H9 (cell line): ENCODE measurements around the gene TEAD1. TPM values are rescaled to one million over a fixed set of nuclear protein-coding genes. Genes with fewer than 3 reads are reported as not detected.

Experiments
- DNase-seq: peaks from one replicate; pipeline ENCODE4 v3.0.0-alpha.2; 2017
- H2AFZ ChIP-seq: one replicate; pipeline ENCODE4 v1.6.1; 2013; ENCODE audit warnings: mild to moderate bottlenecking, low read length, control low read depth, moderate library complexity
- H2AK5ac ChIP-seq: 2 replicates; pipeline ENCODE4 v1.6.1; 2013; ENCODE audit warnings: low read length, control low read depth, mixed read lengths; ENCODE audit not compliant: insufficient read length
- H2BK120ac ChIP-seq: one replicate; pipeline ENCODE4 v1.6.1; 2013; ENCODE audit warnings: low read depth, mild to moderate bottlenecking, low read length, control low read depth, inconsistent platforms; ENCODE audit not compliant: poor library complexity, severe bottlenecking
- H2BK12ac ChIP-seq: 2 replicates; pipeline ENCODE4 v1.6.1; 2013; ENCODE audit warnings: low read length, control low read depth, mixed read lengths, low read depth; ENCODE audit not compliant: insufficient read length
- H2BK15ac ChIP-seq: 2 replicates; pipeline ENCODE4 v1.6.1; 2013; ENCODE audit warnings: low read depth, low read length, control low read depth
- H2BK20ac ChIP-seq: one replicate; pipeline ENCODE4 v1.6.1; 2013; ENCODE audit warnings: low read depth, mild to moderate bottlenecking, low read length, control low read depth, inconsistent platforms; ENCODE audit not compliant: poor library complexity, severe bottlenecking
- H2BK5ac ChIP-seq: 2 replicates; pipeline ENCODE4 v1.6.1; 2013; ENCODE audit warnings: low read length, control low read depth, mixed read lengths; ENCODE audit not compliant: insufficient read length
- H3K14ac ChIP-seq: 2 replicates; pipeline ENCODE4 v1.6.1; 2013; ENCODE audit warnings: low read length, control low read depth; ENCODE audit not compliant: insufficient read depth
- H3K18ac ChIP-seq: 2 replicates; pipeline ENCODE4 v1.6.1; 2013; ENCODE audit warnings: low read depth, mild to moderate bottlenecking, mixed read lengths, low read length, control low read depth; ENCODE audit not compliant: insufficient read length
- H3K23ac ChIP-seq: 2 replicates; pipeline ENCODE4 v1.6.1; 2013; ENCODE audit warnings: low read length, control low read depth, mixed read lengths, low read depth; ENCODE audit not compliant: insufficient read length
- H3K23me2 ChIP-seq: 2 replicates; pipeline ENCODE4 v1.6.1; 2013; ENCODE audit warnings: low read depth, mild to moderate bottlenecking, mixed read lengths, low read length, control low read depth; ENCODE audit not compliant: insufficient read length, poor library complexity, severe bottlenecking
- H3K27ac ChIP-seq: 2 replicates; pipeline ENCODE4 v1.5.1; 2013; ENCODE audit warnings: low read length, control low read depth, mixed read lengths, low read depth; ENCODE audit not compliant: insufficient read length
- H3K27me3 ChIP-seq: 2 replicates; pipeline ENCODE4 v1.6.1; 2013; ENCODE audit warnings: low read length, control low read depth, inconsistent platforms; ENCODE audit not compliant: insufficient read depth
- H3K4ac ChIP-seq: 2 replicates; pipeline ENCODE4 v1.6.1; 2013; ENCODE audit warnings: low read depth, mild to moderate bottlenecking, control low read depth, inconsistent platforms, low read length, moderate library complexity
- H3K4me1 ChIP-seq: 2 replicates; pipeline ENCODE4 v1.6.1; 2013; ENCODE audit warnings: low read length, control low read depth, inconsistent platforms; ENCODE audit not compliant: insufficient read depth
- H3K4me2 ChIP-seq: 2 replicates; pipeline ENCODE4 v1.6.1; 2013; ENCODE audit warnings: low read length, control low read depth, mixed read lengths; ENCODE audit not compliant: insufficient read length, insufficient read depth
- H3K56ac ChIP-seq: 2 replicates; pipeline ENCODE4 v1.6.1; 2013; ENCODE audit warnings: low read depth, mild to moderate bottlenecking, mixed read lengths, low read length, control low read depth; ENCODE audit not compliant: insufficient read length
- H3K79me1 ChIP-seq: 2 replicates; pipeline ENCODE4 v1.6.1; 2013; ENCODE audit warnings: low read depth, mild to moderate bottlenecking, moderate library complexity, low read length, control low read depth, inconsistent platforms; ENCODE audit not compliant: insufficient read depth, poor library complexity, severe bottlenecking
- H3K79me2 ChIP-seq: 2 replicates; pipeline ENCODE4 v1.6.1; 2013; ENCODE audit warnings: low read length, control low read depth, inconsistent platforms; ENCODE audit not compliant: insufficient read depth
- H3K9ac ChIP-seq: 2 replicates; pipeline ENCODE4 v1.6.1; 2013; ENCODE audit warnings: low read length, control low read depth, mixed read lengths; ENCODE audit not compliant: insufficient read length; ENCODE audit errors: extremely low read depth
- H3K9me3 ChIP-seq: one replicate; pipeline ENCODE4 v1.6.1; 2013; ENCODE audit warnings: low read depth, low read length, inconsistent platforms; ENCODE audit not compliant: control insufficient read depth
- H3T11ph ChIP-seq: one replicate; pipeline ENCODE4 v1.6.1; 2013; ENCODE audit warnings: mild to moderate bottlenecking, low read length, control low read depth, inconsistent platforms
- H4K20me1 ChIP-seq: one replicate; pipeline ENCODE4 v1.6.1; 2013; ENCODE audit not compliant: control insufficient read depth, insufficient read length, insufficient read depth
- H4K5ac ChIP-seq: 2 replicates; pipeline ENCODE4 v1.6.1; 2013; ENCODE audit warnings: low read depth, mild to moderate bottlenecking, mixed read lengths, low read length, control low read depth; ENCODE audit not compliant: insufficient read length
- H4K8ac ChIP-seq: replicated peaks from 2 replicates; pipeline ENCODE4 v1.6.1; 2013; ENCODE audit warnings: low read length, control low read depth, mixed read lengths, low read depth; ENCODE audit not compliant: insufficient read length
- H4K91ac ChIP-seq: 2 replicates; pipeline ENCODE4 v1.6.1; 2013; ENCODE audit warnings: low read depth, mild to moderate bottlenecking, moderate library complexity, mixed read lengths, low read length, control low read depth; ENCODE audit not compliant: insufficient read length
- H3K27ac Mint-ChIP-seq, 3 experiments: 2 replicates in 2 of 3; 3 replicates in 1 of 3; pipeline ENCODE4 v1.8.0; 2020 to 2021; ENCODE audit warnings: mixed read lengths in 3 of 3, mild to moderate bottlenecking in 1 of 3, moderate library complexity in 1 of 3
- H3K27me3 Mint-ChIP-seq: 2 replicates; pipeline ENCODE4 v1.8.0; 2021; ENCODE audit warnings: low read depth, mild to moderate bottlenecking, moderate library complexity, mixed read lengths
- H3K36me3 Mint-ChIP-seq, 3 experiments: 2 replicates in 2 of 3; 3 replicates in 1 of 3; pipeline ENCODE4 v1.8.0; 2020 to 2021; ENCODE audit warnings: low read depth in 3 of 3, mixed read lengths in 3 of 3; ENCODE audit not compliant: insufficient read depth in 1 of 3
- H3K4me1 Mint-ChIP-seq, 2 experiments: 2 replicates each; pipeline ENCODE4 v1.8.0; 2020; ENCODE audit warnings: mixed read lengths in 2 of 2
- H3K4me3 Mint-ChIP-seq, 2 experiments: 2 replicates in 1 of 2; 3 replicates in 1 of 2; pipeline ENCODE4 v1.8.0; 2020 to 2021; ENCODE audit warnings: mild to moderate bottlenecking in 2 of 2, mixed read lengths in 2 of 2, moderate library complexity in 1 of 2
- H3K9me3 Mint-ChIP-seq, 2 experiments: 2 replicates in 1 of 2; 3 replicates in 1 of 2; pipeline ENCODE4 v1.8.0; 2020; ENCODE audit warnings: mild to moderate bottlenecking in 2 of 2, mixed read lengths in 2 of 2, moderate library complexity in 1 of 2
- WGBS: extraction: QIAGEN DNeasy Blood & Tissue Kit; methylation state at CpG from one replicate; pipeline ENCODE4 v1.1.7; 2013; ENCODE audit warnings: missing lambda C conversion rate, low lambda C conversion rate, mixed read lengths; ENCODE audit not compliant: insufficient read length; ENCODE audit errors: extremely low coverage; 5-methylcytosine and 5-hydroxymethylcytosine counted together
- total RNA-seq: library from RNA; stranded (reverse); gene quantifications from 2 replicates; pipeline ENCODE4 v1.2.1, GENCODE V29; 2021
- TF ChIP-seq, protein P1 (sequence below): fragments of 200-600 bp; sonication (generic); conservative IDR thresholded peaks from 3 replicates; pipeline ENCODE4 v1.8.0; 2021; ENCODE audit warnings: antibody characterized with exemption, mild to moderate bottlenecking

TEAD1 gene
- total RNA-seq, 1 experiment from 2014 or later = 75.1 TPM

- H3K9ac ChIP-seq = no peak overlapping the region
- H2BK120ac ChIP-seq = no peak overlapping the region
- no peak overlapping the region for H3K27ac ChIP-seq
- no peaks in the 10 kb centered on the region for H3K9me3 Mint-ChIP-seq
- H3K79me1 ChIP-seq = peaks cover 5% of the 10 kb centered on the region
- H3K4me3 Mint-ChIP-seq = no peak overlapping the region
- peak overlapping the region; percentile 64 to 93 (median 78); a peak in 5 of 7 replicates for H3K27ac Mint-ChIP-seq
- no peak overlapping the region for H2BK20ac ChIP-seq
- H2BK12ac ChIP-seq = no peak overlapping the region
- H3K9me3 ChIP-seq = no peaks in the 10 kb centered on the region
- no peak overlapping the region; the same call in 1 of the 2 replicates for H3K4ac ChIP-seq
- H3K27me3 ChIP-seq = no peaks in the 10 kb centered on the region
- no peaks in the 10 kb centered on the region for H3K27me3 Mint-ChIP-seq
- H3K4me1 Mint-ChIP-seq = peaks cover 76 to 80% of the 10 kb centered on the region in 2 experiments
- H4K20me1 ChIP-seq = no peaks in the 10 kb centered on the region
- H3K36me3 Mint-ChIP-seq = peaks cover 0 to under 1% (median 0%) of the 10 kb centered on the region in 3 experiments; a peak in 3 of 7 replicates
- H3K18ac ChIP-seq = no peak overlapping the region
- H3K4me1 ChIP-seq = peaks cover 35% of the 10 kb centered on the region
- no peak for DNase-seq
- no peaks in the 10 kb centered on the region for H3K23me2 ChIP-seq
- H3K14ac ChIP-seq = peak overlapping the region; percentile 58; the same call in 1 of the 2 replicates
- no peak overlapping the region for H2BK15ac ChIP-seq
- H3K4me2 ChIP-seq = no peak overlapping the region
- H3K79me2 ChIP-seq = peaks cover 2% of the 10 kb centered on the region; the same call in 1 of the 2 replicates
- H3T11ph ChIP-seq = peak overlapping the region; percentile 89
- H2AK5ac ChIP-seq = no peak overlapping the region
- H4K8ac ChIP-seq = no peak overlapping the region
- H2BK5ac ChIP-seq = no peak overlapping the region
- no peak overlapping the region for H2AFZ ChIP-seq
- TF ChIP-seq, protein P1, sequence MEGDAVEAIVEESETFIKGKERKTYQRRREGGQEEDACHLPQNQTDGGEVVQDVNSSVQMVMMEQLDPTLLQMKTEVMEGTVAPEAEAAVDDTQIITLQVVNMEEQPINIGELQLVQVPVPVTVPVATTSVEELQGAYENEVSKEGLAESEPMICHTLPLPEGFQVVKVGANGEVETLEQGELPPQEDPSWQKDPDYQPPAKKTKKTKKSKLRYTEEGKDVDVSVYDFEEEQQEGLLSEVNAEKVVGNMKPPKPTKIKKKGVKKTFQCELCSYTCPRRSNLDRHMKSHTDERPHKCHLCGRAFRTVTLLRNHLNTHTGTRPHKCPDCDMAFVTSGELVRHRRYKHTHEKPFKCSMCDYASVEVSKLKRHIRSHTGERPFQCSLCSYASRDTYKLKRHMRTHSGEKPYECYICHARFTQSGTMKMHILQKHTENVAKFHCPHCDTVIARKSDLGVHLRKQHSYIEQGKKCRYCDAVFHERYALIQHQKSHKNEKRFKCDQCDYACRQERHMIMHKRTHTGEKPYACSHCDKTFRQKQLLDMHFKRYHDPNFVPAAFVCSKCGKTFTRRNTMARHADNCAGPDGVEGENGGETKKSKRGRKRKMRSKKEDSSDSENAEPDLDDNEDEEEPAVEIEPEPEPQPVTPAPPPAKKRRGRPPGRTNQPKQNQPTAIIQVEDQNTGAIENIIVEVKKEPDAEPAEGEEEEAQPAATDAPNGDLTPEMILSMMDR = no peak
- no peak overlapping the region for H3K23ac ChIP-seq
- no peak overlapping the region for H4K91ac ChIP-seq
- no peak overlapping the region for H4K5ac ChIP-seq
- no peak overlapping the region for H3K56ac ChIP-seq
- WGBS = no CpG with 5 or more reads among the region's 16 CpGs
These were observed 128.3 kb downstream of the TEAD1 start for GRCh38 chr11:12802418-12803085.
